CD4-positive, alpha-beta T cell treated with Interleukin-2 at 100 ng/mL for 4 hours (primary cell): ENCODE data around the gene SLC1A2.

ENCODE experiments used
- DNase-seq: peaks from one replicate; pipeline ENCODE4 v3.0.0-alpha.2; 2020; ENCODE audit warnings: low spot score

SLC1A2 gene

DNA sequence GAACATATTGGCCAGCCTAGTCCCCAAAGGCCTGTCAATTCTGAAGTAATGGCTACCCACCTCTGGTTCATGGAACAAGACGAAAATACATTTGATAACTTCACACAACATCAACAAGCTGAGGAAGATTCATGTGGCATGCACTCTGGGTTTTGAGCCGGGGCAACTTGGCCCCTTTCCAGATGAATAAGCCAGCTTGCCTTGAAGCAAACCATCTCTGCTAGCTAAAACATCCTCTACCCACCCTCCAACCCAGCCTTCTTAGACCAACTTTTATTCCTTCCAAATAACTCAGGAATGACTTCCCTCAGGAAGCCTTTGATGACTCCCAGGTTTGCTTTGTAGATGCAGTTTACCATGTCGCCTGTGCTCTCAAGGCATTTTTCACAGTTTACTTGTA lies 94.4 kb downstream of the SLC1A2 start:
- DNase-seq = no peak

GRCh38 chr11:35324183-35324886 lies 95.0 kb downstream of the SLC1A2 start:
- DNase-seq = no peak

DNA sequence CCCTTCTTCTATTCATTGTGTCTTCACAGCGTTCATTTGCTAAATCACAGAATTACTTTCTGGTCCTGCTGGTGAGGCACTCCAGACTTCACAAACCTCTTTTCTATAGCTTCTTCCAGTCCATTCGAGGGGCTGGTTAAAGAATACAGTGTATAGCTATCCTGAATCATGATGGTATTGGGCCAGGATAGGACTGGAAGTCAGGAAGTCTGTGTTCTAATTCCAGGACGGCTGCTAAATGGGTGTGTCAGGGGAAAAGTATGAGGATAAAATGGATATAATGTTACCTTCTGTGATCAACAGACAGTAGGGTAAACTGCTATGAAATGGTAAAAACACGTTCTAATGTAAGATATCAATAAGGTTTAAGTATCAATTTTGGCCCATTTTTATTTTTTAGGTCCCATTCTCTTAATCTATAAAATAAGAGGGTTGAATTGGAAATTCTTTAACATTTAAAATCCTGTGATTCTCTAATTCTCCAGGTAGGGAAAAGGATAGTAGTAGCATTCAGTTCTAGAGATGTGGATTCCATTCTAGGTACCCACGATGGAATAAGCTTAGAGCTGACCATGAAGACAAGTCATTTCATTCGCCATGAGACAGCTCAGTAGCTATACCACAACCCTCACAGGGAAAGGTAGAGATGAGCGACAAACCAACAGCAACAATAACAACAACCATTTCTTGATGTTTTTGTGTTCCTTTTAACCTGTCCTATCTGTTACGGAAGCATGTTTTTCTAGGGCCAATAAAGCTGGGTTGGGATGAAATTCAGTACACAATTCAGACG lies 96.1 kb downstream of the SLC1A2 start:
- no peak for DNase-seq

GRCh38 chr11:35322318-35322979 lies 96.9 kb downstream of the SLC1A2 start:
- DNase-seq = no peak

- no peak for DNase-seq
Measured at GRCh38 chr11:35321532-35322317, 97.6 kb downstream of the SLC1A2 start.

DNA sequence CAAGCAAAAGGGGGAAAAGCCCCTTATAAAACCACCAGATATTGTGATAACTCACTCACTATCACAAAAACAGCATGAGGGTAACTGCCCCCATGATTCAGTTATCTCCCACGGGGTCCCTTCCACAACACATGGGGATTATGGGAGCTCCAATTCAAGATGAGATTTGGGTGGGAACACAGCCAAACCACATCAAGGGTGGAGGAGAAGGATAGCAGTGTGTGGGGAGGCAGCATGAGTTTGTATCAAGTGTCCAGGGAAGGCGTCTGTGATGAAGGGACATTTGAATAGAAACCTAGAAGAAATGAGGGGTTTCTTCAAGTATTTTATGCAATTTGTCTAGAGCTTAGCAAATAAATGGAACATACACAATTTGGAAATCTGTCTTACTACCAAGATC lies 98.2 kb downstream of the SLC1A2 start:
- no peak for DNase-seq

DNA sequence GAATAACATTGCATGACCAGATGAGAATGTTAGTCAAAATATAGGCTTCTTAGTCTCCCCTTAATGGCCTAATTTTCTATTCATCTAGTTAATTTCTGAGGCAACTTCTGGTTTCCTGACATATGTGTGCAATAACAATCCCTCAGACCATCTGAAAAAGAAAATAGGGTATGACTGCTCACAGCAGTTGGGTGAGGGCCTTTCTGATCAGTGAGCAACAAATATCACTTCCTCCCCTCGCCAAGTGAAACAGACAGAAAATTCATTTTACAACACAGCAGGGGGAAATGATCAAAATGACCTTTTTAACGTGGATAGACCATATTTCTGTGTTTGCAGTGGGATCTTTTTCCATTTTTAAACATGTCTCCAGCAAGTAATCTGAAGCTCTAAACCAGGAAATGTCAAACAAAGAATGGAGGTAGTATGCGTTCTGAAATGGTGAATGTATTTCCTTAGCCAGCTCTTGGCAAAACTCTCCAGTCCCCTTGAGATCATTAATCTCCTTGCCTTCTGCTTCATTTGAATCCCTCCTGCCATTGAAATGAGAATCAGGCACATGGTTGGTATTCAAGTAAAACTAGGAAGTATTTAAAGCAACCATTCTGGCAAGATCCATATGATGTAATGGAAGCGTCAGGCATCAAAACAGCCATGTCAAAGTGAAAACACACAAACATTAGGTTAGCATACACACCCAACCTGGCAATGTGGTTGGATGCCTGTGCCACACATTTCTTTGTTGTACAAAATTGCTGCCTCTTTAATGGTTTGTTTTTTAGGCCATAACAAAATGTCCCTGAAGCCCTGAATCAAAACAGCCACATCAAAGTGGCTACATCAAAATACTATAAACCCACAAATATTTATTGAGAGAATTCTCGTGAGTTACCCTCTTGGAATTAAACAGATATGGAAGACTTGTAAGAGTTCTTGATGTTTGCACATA lies 100.1 kb downstream of the SLC1A2 start:
- no peak for DNase-seq

DNA sequence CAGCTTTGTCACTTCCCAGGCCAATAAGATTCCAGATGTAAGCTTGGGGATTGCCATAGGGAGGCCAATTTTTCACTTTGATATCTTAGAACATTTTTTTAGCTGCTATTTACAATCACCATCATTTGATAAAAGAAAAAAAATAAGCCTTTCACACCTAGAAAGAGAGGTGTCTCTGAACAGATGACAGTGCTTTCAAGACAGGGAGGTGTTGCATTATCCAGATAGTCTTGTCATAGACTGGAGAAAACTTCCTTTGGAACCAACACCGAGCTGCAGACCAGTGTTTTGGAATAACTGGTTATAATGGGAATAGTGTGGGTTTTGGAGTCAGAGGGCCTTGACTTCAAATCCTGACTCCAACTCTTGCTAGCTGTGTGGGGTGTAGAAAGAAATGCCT lies 101.0 kb downstream of the SLC1A2 start:
- DNase-seq = no peak

- no peak for DNase-seq
Measured at GRCh38 chr11:35317253-35317652, 102.1 kb downstream of the SLC1A2 start.

- DNase-seq = no peak
Measured at GRCh38 chr11:35316161-35316560, 103.2 kb downstream of the SLC1A2 start.

- no peak for DNase-seq
Measured at GRCh38 chr11:35313760-35314153, 105.6 kb downstream of the SLC1A2 start.

GRCh38 chr11:35313066-35313759 lies 106.1 kb downstream of the SLC1A2 start:
- no peak for DNase-seq

- no peak for DNase-seq
Measured at GRCh38 chr11:35311331-35311730, 108.0 kb downstream of the SLC1A2 start.

- DNase-seq = no peak
Measured at GRCh38 chr11:35308157-35308556, 111.2 kb downstream of the SLC1A2 start.

DNA sequence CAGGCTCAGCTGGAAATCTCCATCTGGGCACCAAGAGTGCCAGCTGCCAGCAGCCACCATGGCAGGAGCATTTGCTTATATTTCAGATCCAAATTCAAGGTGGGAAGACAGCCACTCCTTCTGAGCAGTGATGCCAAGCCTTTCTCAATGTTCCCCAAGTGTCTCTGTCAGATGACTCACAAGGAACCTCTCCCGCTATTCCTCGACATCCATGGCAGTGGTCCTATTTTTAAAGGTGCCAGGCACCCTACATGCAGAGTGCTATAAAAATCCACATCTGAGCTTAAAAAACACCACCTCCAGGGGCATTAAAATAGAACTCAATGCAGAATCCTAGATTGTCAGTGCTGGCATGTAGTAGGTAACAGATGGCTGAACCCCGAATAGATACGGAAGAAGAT lies 112.1 kb downstream of the SLC1A2 start:
- DNase-seq = no peak

DNA sequence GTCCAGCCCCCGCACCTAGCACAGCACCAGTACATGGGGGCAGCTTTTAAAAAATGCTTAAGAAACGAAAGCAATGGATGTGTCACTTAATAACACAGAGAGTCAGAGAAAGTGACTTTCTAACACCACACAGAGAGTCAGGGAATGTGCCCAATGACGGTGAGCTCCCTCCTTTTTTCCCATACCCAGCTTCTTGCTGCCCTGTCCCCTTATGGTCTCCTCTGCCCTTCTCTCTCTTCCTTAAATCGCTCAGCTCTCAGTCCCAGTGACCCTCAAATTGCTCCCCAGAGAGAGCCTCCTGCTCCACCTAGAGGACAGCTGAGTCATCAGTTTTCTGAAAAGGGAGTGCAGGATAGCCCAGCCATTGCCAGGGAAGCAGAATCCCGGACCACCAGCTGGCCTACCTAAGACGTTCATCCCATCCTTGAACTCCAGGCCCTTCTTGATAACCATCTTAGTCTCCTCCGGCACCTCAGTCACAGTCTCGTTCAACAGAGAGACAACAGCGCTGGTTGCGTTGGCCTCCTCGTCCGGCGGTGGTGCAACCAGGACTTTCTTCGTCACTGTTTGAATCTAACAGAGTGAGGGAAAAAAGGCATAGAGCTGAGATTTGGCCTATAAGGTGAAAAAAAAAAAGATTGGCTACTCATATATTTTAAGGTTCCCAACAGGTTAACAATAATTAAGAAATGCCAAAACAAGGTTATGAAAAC lies 113.5 kb downstream of the SLC1A2 start:
- DNase-seq = peak; percentile 59

DNA sequence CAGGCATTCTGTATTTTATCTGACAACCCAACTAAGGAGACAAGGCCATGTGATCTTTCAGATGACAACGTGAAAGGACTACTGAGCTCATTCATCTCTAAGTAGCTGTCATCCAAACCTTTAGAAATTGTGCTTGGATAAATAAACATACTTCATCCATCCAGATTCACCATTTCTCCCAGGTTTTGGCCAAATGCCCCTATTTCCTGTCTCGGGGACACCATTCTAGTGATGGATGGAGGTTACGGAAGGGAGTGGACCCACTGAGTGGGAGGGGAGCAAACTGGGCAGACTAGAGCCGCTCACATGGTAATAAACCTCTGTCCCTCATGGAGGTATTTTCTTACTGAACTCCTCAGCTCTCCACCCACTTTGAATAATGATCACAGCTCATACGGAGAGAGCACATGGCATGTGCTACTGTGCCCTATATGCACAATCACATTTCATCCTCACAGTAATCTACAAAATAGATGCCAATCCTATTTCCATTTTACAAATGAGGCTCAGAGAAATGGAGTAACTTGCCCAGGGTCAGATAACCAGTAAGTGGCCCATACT lies 114.4 kb downstream of the SLC1A2 start:
- no peak for DNase-seq

GRCh38 chr11:35304386-35304775 lies 115.0 kb downstream of the SLC1A2 start:
- peak; percentile 18 for DNase-seq

DNA sequence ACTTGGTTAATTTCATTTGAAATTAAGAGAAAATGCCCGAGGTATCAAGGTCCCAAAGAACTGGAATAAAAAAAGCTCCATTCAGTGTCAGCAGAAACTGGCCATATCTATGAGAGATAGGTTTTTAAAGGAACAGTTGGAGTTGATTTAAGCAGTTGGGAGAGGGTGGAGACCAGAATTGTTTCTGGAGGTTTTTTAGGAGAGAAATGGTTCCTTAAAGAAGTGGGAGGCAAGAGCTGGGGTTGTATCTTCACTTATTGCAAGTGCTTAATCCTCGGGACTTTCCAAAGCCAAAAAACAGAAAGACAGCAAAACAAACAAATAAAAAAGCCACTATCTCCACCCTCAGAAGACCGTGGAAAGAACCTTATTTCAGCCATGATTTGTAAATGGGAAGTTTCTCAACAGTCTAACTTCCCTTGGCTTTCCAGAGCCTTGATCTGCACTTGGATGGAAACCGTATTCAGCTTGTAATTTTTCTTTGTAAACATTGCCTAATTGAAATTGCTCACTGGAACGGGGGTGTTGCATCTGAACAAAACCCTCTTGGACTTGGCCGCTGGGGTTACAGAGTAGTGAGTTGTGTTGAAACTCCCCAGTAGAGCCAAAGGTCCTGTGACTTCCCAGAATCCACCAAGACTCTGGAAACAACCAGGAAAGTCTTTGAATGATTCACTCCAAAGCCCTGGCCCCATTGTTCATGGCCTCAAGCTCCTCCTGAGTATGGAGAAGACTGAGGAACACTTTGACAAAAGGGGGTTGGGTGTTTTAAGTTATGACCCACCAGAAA lies 115.6 kb downstream of the SLC1A2 start:
- no peak for DNase-seq
